ENCODE measurements around the gene EXD3. TPM values are rescaled to one million over a fixed set of nuclear protein-coding genes. Genes with fewer than 3 reads are reported as not detected.

Gene EXD3
- total RNA-seq, 1 experiment from 2014 or later, result 15.3 TPM

DNA sequence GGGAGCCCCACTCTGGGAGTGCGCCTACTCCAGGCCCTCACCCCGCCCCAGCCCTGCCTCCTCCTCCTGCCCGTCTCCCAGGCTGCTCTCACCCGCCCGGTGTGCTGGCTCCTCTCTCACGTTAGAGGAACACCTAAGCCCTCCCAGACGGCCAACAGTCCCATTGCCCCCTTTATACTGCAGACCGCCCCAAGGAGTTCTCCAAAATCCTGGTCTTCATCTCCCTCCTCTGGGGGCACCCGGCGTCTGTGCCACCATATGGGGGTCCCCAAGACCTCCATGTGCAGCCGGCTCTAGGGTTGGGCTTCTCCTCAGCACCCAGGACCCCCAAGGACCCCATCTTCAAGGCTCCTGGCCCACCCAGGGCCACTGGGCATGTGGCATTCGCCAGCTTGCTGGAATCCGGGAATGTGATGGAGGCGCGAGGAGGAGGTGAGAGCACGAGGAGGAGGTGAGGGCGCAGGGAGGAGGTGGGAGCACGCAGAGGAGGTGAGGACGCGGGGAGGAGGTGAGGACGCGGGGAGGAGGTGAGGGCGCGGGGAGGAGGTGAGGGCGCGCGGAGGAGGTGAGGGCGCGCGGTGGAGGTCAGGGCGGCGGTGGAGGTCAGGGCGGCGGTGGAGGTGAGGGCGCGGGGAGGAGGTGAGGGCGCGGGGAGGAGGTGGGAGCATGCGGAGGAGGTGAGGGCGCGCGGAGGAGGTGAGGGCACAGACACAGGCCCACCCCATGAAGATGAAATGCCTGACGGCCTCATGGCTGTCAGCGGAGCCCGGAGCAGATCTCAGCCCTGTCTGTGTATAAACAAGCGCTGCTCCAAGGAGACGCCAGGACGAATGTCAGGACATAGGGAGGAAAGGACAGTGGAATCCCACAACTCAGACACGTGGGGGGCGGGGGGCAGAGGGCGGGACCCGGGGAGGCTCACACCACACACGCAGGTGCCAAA is 41.2 kb downstream of the EXD3 start:
- Histone ChIP-seq H3K9ac (ENCODE audit: extremely low read depth, insufficient read length, low read length) (no peak overlapping the region), H3K4me1 (ENCODE audit: insufficient read depth, low read length) (no peaks in the 10 kb centered on the region; the same call in 1 of the 2 replicates), H2BK5ac (ENCODE audit: insufficient read length, low read length) (no peak overlapping the region), H2BK15ac (ENCODE audit: low read depth, low read length) (no peak overlapping the region), H3K14ac (ENCODE audit: insufficient read depth, low read length) (no peak overlapping the region), H2AK5ac (ENCODE audit: insufficient read length, low read length) (no peak overlapping the region), H3K27me3 (ENCODE audit: insufficient read depth, low read length) (no peaks in the 10 kb centered on the region), H3K79me2 (ENCODE audit: insufficient read depth, low read length) (no peaks in the 10 kb centered on the region), H3K23me2 (ENCODE audit: insufficient read length, low read depth, low read length, poor library complexity, severe bottlenecking) (no peaks in the 10 kb centered on the region), H3K79me1 (ENCODE audit: insufficient read depth, low read depth, low read length, poor library complexity, severe bottlenecking) (no peaks in the 10 kb centered on the region), H3T11ph (ENCODE audit: low read length) (no peak overlapping the region), H3K23ac (ENCODE audit: insufficient read length, low read depth, low read length) (no peak overlapping the region), H2AFZ (ENCODE audit: low read length) (no peak overlapping the region), H2BK20ac (ENCODE audit: low read depth, low read length, poor library complexity, severe bottlenecking) (no peak overlapping the region), H3K4me2 (ENCODE audit: insufficient read depth, insufficient read length, low read length) (no peak overlapping the region), H3K18ac (ENCODE audit: insufficient read length, low read depth, low read length) (no peak overlapping the region), H4K20me1 (ENCODE audit: control insufficient read depth, insufficient read depth, insufficient read length) (no peaks in the 10 kb centered on the region), H2BK120ac (ENCODE audit: low read depth, low read length, poor library complexity, severe bottlenecking) (no peak overlapping the region), H4K8ac (replicated peaks; ENCODE audit: insufficient read length, low read depth, low read length) (no peak overlapping the region), H3K9me3 (ENCODE audit: control insufficient read depth, low read depth, low read length) (no peaks in the 10 kb centered on the region), H3K27ac (ENCODE audit: insufficient read length, low read depth, low read length) (no peak overlapping the region), H3K56ac (ENCODE audit: insufficient read length, low read depth, low read length) (no peak overlapping the region), H3K4ac (ENCODE audit: low read depth, low read length) (no peak overlapping the region), H4K5ac (ENCODE audit: insufficient read length, low read depth, low read length) (no peak overlapping the region), H2BK12ac (ENCODE audit: insufficient read length, low read depth, low read length) (no peak overlapping the region), H4K91ac (ENCODE audit: insufficient read length, low read depth, low read length) (no peak overlapping the region)
- H3K27ac Mint-ChIP-seq, result peak overlapping the region in 2 of 3 experiments; percentile 19 to 86; a peak in 1 of 7 replicates
- H3K4me1 Mint-ChIP-seq, result peaks cover 3% of the 10 kb centered on the region in 2 experiments; a peak in 3 of 4 replicates
- H3K36me3 Mint-ChIP-seq (ENCODE audit: insufficient read depth in 1 of 3, low read depth in 3 of 3), result peaks cover 0 to 6% (median 0%) of the 10 kb centered on the region in 3 experiments; a peak in 1 of 7 replicates
- peaks cover 17% of the 10 kb centered on the region for H3K27me3 Mint-ChIP-seq (ENCODE audit: low read depth)
- peaks cover 0 to 11% of the 10 kb centered on the region in 2 experiments; a peak in 1 of 5 replicates for H3K9me3 Mint-ChIP-seq
- peak; percentile 27 for DNase-seq
- TF ChIP-seq, protein P1, sequence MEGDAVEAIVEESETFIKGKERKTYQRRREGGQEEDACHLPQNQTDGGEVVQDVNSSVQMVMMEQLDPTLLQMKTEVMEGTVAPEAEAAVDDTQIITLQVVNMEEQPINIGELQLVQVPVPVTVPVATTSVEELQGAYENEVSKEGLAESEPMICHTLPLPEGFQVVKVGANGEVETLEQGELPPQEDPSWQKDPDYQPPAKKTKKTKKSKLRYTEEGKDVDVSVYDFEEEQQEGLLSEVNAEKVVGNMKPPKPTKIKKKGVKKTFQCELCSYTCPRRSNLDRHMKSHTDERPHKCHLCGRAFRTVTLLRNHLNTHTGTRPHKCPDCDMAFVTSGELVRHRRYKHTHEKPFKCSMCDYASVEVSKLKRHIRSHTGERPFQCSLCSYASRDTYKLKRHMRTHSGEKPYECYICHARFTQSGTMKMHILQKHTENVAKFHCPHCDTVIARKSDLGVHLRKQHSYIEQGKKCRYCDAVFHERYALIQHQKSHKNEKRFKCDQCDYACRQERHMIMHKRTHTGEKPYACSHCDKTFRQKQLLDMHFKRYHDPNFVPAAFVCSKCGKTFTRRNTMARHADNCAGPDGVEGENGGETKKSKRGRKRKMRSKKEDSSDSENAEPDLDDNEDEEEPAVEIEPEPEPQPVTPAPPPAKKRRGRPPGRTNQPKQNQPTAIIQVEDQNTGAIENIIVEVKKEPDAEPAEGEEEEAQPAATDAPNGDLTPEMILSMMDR (conservative IDR thresholded peaks at IDR 0.05), result no peak
- no CpG with 5 or more reads among the region's 53 CpGs for WGBS (ENCODE audit: extremely low coverage, insufficient read length, low lambda C conversion rate)
- H3K4me3 Mint-ChIP-seq, result no peak overlapping the region
